SK-N-MC (cell line): Measurements from ENCODE around the gene RDH5.

Experiments used
- EZH2 ChIP-seq: fragments of 200-600 bp; sonication (generic); IDR thresholded peaks from one replicate; pipeline ENCODE4 v1.6.1; 2017; ENCODE audit warnings: antibody characterized with exemption
- POLR2AphosphoS5 ChIP-seq: IDR thresholded peaks from 2 replicates; pipeline ENCODE4 v1.6.1; 2012; ENCODE audit warnings: mild to moderate bottlenecking, low read depth, low read length, borderline replicate concordance

GRCh38 chr12:55717011-55718007 lies 2.9 kb upstream of the RDH5 start:
- TF ChIP-seq EZH2: no peak
- no peak for TF ChIP-seq POLR2AphosphoS5
